Neural cell (in vitro differentiated cells): Measurements from ENCODE around the gene KCNJ16. TPM values are rescaled to one million over a fixed set of nuclear protein-coding genes. Genes with fewer than 3 reads are reported as not detected.

Experiments
- H2AFZ ChIP-seq: fragments of 200-600, 300-800 bp; sonication (generic), shearing (Covaris generic); 2 replicates; pipeline ENCODE4 v1.6.0; 2014; ENCODE audit warnings: low read depth, mild to moderate bottlenecking, antibody characterized with exemption, low read length, moderate library complexity
- H3F3A ChIP-seq: fragments of 200-600 bp; shearing (Covaris generic); 2 replicates; pipeline ENCODE4 v1.6.1; 2016; ENCODE audit warnings: mild to moderate bottlenecking, moderate library complexity, mixed read lengths, antibody characterized with exemption, low read length; ENCODE audit not compliant: insufficient read depth, poor library complexity, severe bottlenecking
- H3K27ac ChIP-seq: fragments of 200-600, 300-800 bp; sonication (generic), shearing (Covaris generic); 2 replicates; pipeline ENCODE4 v1.5.1; 2014; ENCODE audit warnings: mild to moderate bottlenecking, low read length, moderate library complexity
- H3K27me3 ChIP-seq: fragments of 300-800, 200-600 bp; sonication (generic), shearing (Covaris generic); 2 replicates; pipeline ENCODE4 v1.6.0; 2014; ENCODE audit warnings: mild to moderate bottlenecking, low read depth, low read length, moderate library complexity; ENCODE audit not compliant: insufficient read depth
- H3K36me3 ChIP-seq: fragments of 300-800, 200-600 bp; sonication (generic), shearing (Covaris generic); 2 replicates; pipeline ENCODE4 v1.5.1; 2014; ENCODE audit warnings: mild to moderate bottlenecking, antibody characterized with exemption, low read length, moderate library complexity; ENCODE audit not compliant: insufficient read depth
- H3K4me2 ChIP-seq: fragments of 300-800, 200-600 bp; sonication (generic), shearing (Covaris generic); 2 replicates; pipeline ENCODE4 v1.6.0; 2014; ENCODE audit warnings: mild to moderate bottlenecking, low read length
- H3K4me3 ChIP-seq: fragments of 300-800, 200-600 bp; sonication (generic), shearing (Covaris generic); 2 replicates; pipeline ENCODE4 v1.5.1; 2014; ENCODE audit warnings: mild to moderate bottlenecking, low read length, moderate library complexity
- H3K79me2 ChIP-seq: fragments of 200-600 bp; shearing (Covaris generic); replicated peaks from 2 replicates; pipeline ENCODE4 v1.6.0; 2014; ENCODE audit warnings: mild to moderate bottlenecking, low read length, moderate library complexity; ENCODE audit not compliant: insufficient read depth
- H3K9ac ChIP-seq: fragments of 300-800, 200-600 bp; sonication (generic), shearing (Covaris generic); 2 replicates; pipeline ENCODE4 v1.6.1; 2016; ENCODE audit warnings: mild to moderate bottlenecking, low read length, mixed read lengths
- H3K9me2 ChIP-seq: fragments of 200-600 bp; shearing (Covaris generic); 2 replicates; pipeline ENCODE4 v1.6.1; 2016; ENCODE audit warnings: mild to moderate bottlenecking, low read length, mixed read lengths; ENCODE audit not compliant: insufficient read depth
- H3K9me3 ChIP-seq: fragments of 200-600, 300-800 bp; sonication (generic), shearing (Covaris generic); 2 replicates; pipeline ENCODE4 v1.6.1; 2016; ENCODE audit warnings: mild to moderate bottlenecking, mixed run types, low read length, moderate library complexity, mixed read lengths
- H4K20me1 ChIP-seq: fragments of 200-600 bp; shearing (Covaris generic); 2 replicates; pipeline ENCODE4 v1.6.1; 2016; ENCODE audit warnings: mild to moderate bottlenecking, mixed run types; ENCODE audit not compliant: insufficient read depth
- CTCF ChIP-seq: fragments of 450-650 bp; IDR thresholded peaks from 2 replicates; pipeline ENCODE4 v1.5.1; 2014; ENCODE audit warnings: antibody characterized with exemption, mild to moderate bottlenecking, moderate library complexity; ENCODE audit not compliant: poor library complexity, severe bottlenecking
- EP300 ChIP-seq: fragments of 450-650 bp; conservative IDR thresholded peaks from 2 replicates; pipeline ENCODE4 v1.6.1; 2014; ENCODE audit warnings: antibody characterized with exemption, mild to moderate bottlenecking, moderate library complexity; ENCODE audit not compliant: poor library complexity, severe bottlenecking
- EZH2 ChIP-seq: fragments of 200-600, 300-800 bp; shearing (Covaris generic), sonication (generic); IDR thresholded peaks from 2 replicates; pipeline ENCODE4 v1.6.1; 2014; ENCODE audit warnings: antibody characterized with exemption, low read length, borderline replicate concordance, mild to moderate bottlenecking; ENCODE audit not compliant: insufficient read depth, poor library complexity, severe bottlenecking
- MXI1 ChIP-seq: fragments of 450-650 bp; conservative IDR thresholded peaks from 2 replicates; pipeline ENCODE4 v1.6.1; 2014; ENCODE audit warnings: antibody characterized with exemption, mild to moderate bottlenecking; ENCODE audit not compliant: poor library complexity, severe bottlenecking
- POLR2AphosphoS5 ChIP-seq: IDR thresholded peaks from 2 replicates; pipeline ENCODE4 v1.6.1; 2012
- RAD21 ChIP-seq: fragments of 450-650 bp; conservative IDR thresholded peaks from 2 replicates; pipeline ENCODE4 v1.6.1; 2014; ENCODE audit warnings: antibody characterized with exemption, mild to moderate bottlenecking, moderate library complexity
- REST ChIP-seq: IDR thresholded peaks from 2 replicates; pipeline ENCODE4 v1.6.1; 2012; ENCODE audit warnings: borderline replicate concordance
- SMC3 ChIP-seq: fragments of 450-650 bp; conservative IDR thresholded peaks from 2 replicates; pipeline ENCODE4 v1.6.1; 2014; ENCODE audit warnings: antibody characterized with exemption, mild to moderate bottlenecking, moderate library complexity; ENCODE audit not compliant: poor library complexity
- TAF1 ChIP-seq: IDR thresholded peaks from 2 replicates; pipeline ENCODE4 v1.6.1; 2012; ENCODE audit warnings: low read depth
- polyA plus RNA-seq: library from polyadenylated mRNA; depleted of rRNA; stranded (reverse); fragments of >200 nt; gene quantifications from 2 replicates; pipeline ENCODE4 v1.2.3, GENCODE V29; 2014

The KCNJ16 gene
- polyA plus RNA-seq, 1 donor from 2014 or later: 1.7 TPM

- TF ChIP-seq TAF1: no peak
- no peak for TF ChIP-seq POLR2AphosphoS5
- no peak for TF ChIP-seq EP300
- no peak for TF ChIP-seq RAD21
- no peak for TF ChIP-seq MXI1
- TF ChIP-seq SMC3: no peak
- no peak for TF ChIP-seq REST
- TF ChIP-seq EZH2: no peak
- no peak for TF ChIP-seq CTCF
- Histone ChIP-seq H3K9me2 (peaks cover 4% of the 10 kb centered on the region), H3K27me3 (no peaks in the 10 kb centered on the region)
Measured at GRCh38 chr17:70073310-70073709, 1.7 kb upstream of the KCNJ16 start.

GRCh38 chr17:70073799-70074198, 1.2 kb upstream of the KCNJ16 start:
- no peaks in the 10 kb centered on the region for H3K9me3 ChIP-seq
- H3K4me2 ChIP-seq: no peak overlapping the region
- H3K36me3 ChIP-seq: no peaks in the 10 kb centered on the region
- no peak overlapping the region for H2AFZ ChIP-seq
- H3K27me3 ChIP-seq: no peaks in the 10 kb centered on the region
- H3K79me2 ChIP-seq: no peaks in the 10 kb centered on the region
- TF ChIP-seq MXI1 (no peak), EZH2 (no peak), SMC3 (no peak), POLR2AphosphoS5 (no peak), CTCF (no peak), TAF1 (no peak), EP300 (no peak), REST (no peak), RAD21 (no peak)
- H4K20me1 ChIP-seq: no peaks in the 10 kb centered on the region
- no peak overlapping the region for H3K9ac ChIP-seq
- no peak overlapping the region for H3K4me3 ChIP-seq
- H3K27ac ChIP-seq: no peak overlapping the region
- H3K9me2 ChIP-seq: no peaks in the 10 kb centered on the region
- no peaks in the 10 kb centered on the region for H3F3A ChIP-seq

More at GRCh38 chr17:70073310-70073709, 1.7 kb upstream of the KCNJ16 start:
- Histone ChIP-seq H3K4me2 (no peak overlapping the region), H3K36me3 (no peaks in the 10 kb centered on the region), H3K79me2 (no peaks in the 10 kb centered on the region), H3F3A (no peaks in the 10 kb centered on the region), H3K4me3 (no peak overlapping the region), H2AFZ (no peak overlapping the region), H3K27ac (no peak overlapping the region), H3K9ac (no peak overlapping the region), H4K20me1 (no peaks in the 10 kb centered on the region), H3K9me3 (no peaks in the 10 kb centered on the region)
